ENCODE data around the gene BEND3.

- TF ChIP-seq POLR2A (IDR thresholded peaks at IDR 0.05) (no peak), CTCF (IDR thresholded peaks at IDR 0.05) (no peak)
These were observed 12.9 kb upstream of the BEND3 start for GRCh38 chr6:107128175-107128574.

All from lower leg skin (tissue), 3 donors.